Effector CD8-positive, alpha-beta T cell (primary cell): Measurements from ENCODE around the gene VPS13D.

ENCODE experiments used
- DNase-seq: peaks from one replicate; lab custom pipeline; 2025; lab: John Stamatoyannopoulos, UW

The VPS13D gene

GRCh38 chr1:12553963-12554362 is 324.1 kb downstream of the VPS13D start:
- no peak for DNase-seq

- no peak for DNase-seq
Observed at GRCh38 chr1:12554521-12555305, 324.9 kb downstream of the VPS13D start.

DNA sequence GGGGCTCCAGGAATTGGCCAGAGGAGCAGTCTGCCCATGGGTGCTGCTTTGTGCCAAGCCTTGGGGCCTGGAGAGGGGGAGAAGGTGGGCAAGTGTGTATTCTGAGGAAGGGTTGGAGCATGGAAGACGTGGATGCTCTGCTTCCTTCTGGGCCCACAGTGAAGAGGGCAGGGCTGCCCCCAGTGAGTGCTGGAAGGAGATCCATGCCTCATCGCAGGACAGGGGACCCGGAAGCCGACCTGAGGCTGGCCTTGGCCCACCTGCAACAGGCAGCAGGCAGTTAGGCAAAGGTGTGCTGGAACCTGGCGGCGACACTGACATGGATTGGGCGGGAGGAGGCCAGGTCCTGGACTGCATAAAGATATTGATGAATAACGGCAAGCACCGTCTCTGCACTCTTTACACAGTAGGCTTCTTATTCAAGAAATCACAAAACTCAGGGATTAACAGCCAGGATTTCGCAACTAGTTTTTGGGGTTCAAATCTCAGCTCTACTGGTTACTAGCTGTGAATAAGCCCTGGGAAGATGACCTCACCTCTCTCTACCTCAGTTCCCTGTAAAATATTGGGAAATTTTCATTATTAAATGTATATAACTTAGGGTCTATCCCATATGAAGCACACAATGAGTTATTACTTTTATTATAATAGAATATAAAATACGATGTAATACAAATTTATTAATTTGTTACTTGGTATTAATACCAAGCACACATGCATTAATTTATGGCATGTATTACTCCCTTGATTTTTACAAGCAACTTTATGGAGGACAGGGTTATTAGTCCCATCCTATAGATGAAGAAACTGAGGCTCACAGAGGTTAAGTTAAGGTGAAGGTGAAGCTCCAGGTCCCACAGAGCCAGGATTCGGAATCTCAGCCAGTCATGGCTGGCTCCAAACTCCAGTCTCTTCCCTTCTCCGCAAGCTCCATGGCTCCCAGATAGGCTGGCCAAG is 325.9 kb downstream of the VPS13D start:
- DNase-seq, result no peak

DNA sequence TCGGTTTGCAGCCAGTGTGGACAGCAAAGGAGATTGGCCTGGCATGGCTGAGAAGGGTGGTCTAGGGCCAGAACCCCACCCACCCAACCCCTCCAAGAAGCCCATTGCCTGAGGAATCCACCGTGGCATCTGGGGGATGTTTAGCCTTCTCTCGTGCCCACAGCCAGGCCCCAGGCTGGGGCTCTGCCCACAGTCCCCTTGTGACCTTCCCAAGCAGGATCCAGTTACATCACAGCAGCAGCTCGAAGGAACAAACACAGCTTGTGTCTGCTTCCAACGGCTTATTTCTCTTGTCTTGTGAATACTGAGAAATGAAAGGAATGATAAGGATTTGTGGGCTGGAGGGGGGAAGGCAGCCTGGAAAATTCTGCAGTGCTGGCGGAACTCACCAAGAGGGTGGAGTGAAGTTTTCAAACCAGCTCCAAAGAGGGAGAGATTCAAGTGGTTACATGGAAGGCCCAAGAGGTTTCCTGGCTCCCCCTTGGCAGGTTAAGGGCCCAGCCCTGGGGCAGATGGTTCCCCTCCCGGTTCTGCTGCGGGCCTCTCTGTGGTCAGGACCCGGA is 326.6 kb downstream of the VPS13D start:
- DNase-seq, result no peak

DNA sequence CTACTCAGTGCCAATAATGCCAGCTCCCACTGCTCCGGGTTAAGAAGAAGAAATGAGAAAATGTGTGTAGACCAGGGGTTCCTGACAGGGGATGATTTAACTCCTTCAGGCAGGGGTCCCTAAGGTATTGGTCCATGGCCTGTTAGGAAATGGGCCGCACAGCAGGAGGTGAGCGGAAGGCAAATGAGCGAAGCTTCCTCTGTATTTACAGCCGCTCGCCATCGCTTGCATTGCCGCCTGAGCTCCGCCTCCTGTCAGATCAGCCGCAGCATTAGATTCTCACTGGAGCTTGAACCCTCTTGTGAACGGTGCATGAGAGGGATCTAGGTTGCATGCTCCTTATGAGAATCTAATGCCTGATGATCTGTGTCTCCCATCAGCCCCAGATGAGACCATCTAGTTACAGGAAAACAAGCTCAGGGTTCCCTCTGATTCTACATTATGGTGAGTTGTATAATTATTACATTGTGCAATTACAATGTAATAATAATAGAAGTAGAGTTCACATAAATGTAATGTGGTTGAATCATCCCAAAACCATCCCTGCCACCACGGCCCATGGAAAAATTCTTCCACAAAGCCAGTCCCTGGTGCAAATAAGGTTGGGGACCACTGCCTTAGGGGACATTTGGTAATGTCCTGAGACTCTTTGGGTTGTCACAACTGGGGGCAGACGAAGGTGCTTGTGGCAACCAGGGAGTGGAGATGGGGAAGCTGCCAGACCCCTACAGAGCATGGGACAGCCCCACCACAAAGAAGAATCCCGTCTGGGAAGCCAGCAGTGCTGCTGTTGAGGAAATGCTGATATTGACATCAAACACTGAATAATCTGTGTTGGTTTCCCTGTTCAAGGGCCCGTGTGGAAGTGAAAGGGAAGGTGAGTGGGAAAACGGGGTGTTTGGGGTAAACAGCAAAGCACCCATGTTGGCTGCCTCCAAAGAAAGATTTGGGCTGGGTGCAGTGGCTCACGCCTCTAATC is 327.4 kb downstream of the VPS13D start:
- no peak for DNase-seq

DNA sequence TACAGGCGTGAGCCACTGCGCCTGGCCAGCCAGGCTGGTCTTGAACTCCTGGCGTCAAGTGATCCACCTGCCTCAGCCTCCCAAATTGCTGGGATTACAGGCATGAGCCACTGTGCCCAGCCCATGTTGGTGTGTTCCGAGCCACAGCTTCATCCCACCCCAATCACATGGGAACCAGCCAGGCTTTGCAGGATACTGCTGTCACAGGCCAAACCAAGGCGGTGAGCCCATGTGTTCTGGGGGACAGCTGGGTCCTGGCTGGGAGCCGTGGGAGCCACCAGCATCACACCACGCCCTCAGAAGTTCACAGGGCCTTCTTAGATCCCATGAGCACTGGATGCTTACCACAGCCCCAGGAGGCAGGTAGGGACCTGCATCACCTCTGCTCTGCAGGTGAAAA is 331.3 kb downstream of the VPS13D start:
- no peak for DNase-seq
